ENCODE measurements around the gene ST3GAL3.
"Not testable (repeated sequence)": the region's sequence is repeated elsewhere in the genome, so short reads cannot be mapped to it uniquely, and the experiment has no call there.

ST3GAL3 gene

DNA sequence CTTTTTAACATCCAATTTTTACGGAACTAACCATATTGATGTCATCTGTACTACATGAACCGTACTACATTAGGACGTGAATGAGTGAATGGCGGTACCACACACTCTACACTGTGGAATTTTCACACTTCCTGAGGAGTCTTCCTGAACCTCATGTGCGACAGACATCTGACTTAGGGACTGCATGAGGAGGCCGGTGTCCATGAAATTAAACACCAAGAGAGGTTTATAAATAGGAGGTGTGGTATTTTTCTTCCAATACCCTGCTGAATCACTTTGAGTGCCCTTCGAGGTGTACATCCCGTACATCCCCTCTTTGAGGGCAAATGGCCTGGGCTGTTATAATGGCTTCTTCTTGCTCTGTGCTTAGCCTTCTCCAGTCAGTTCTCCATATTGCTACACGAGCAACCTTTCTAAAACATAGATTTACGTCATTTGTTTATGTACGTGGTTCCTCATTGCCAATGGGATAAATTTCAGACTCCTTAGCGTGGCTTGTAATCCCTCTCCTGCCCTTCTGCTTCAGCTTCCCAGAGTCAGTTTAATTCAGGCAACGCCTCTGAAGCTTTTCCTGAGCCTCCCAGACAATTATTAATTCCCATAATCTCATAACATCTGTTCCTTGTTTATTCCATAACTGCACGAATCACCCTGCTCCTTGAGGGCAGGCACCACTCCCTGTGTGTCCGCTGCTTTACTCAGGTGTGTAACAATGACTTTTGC lies 9.4 kb downstream of the ST3GAL3 start:
- Histone ChIP-seq H3K9me3 (ENCODE audit: control insufficient read depth, low read length) (no peaks in the 10 kb centered on the region), H3K36me3 (ENCODE audit: control insufficient read depth, insufficient read depth, low read length) (no peaks in the 10 kb centered on the region), H3K27ac (ENCODE audit: insufficient read depth, low read length, poor library complexity, severe bottlenecking) (no peak overlapping the region), H3K27me3 (replicated peaks; ENCODE audit: control insufficient read depth, insufficient read depth, low read length, poor library complexity, severe bottlenecking) (no peaks in the 10 kb centered on the region), H3K4me3 (ENCODE audit: insufficient read depth, low read depth, low read length, poor library complexity, severe bottlenecking) (no peak overlapping the region), H3K4me1 (ENCODE audit: control insufficient read depth, insufficient read depth, low read length, poor library complexity, severe bottlenecking) (no peaks in the 10 kb centered on the region)
- DNase-seq, result no peak

- H3K9me3 ChIP-seq (ENCODE audit: control insufficient read depth, low read length), result no peaks in the 10 kb centered on the region
These were observed 11.7 kb downstream of the ST3GAL3 start for GRCh38 chr1:43719063-43719462.

GRCh38 chr1:43719670-43720419 lies 12.5 kb downstream of the ST3GAL3 start:
- not testable (repeated sequence) for H3K4me1 ChIP-seq (ENCODE audit: control insufficient read depth, insufficient read depth, low read length, poor library complexity, severe bottlenecking); H3K27ac ChIP-seq (ENCODE audit: insufficient read depth, low read length, poor library complexity, severe bottlenecking); H3K27me3 ChIP-seq (replicated peaks; ENCODE audit: control insufficient read depth, insufficient read depth, low read length, poor library complexity, severe bottlenecking); H3K9me3 ChIP-seq (ENCODE audit: control insufficient read depth, low read length); H3K4me3 ChIP-seq (ENCODE audit: insufficient read depth, low read depth, low read length, poor library complexity, severe bottlenecking); H3K36me3 ChIP-seq (ENCODE audit: control insufficient read depth, insufficient read depth, low read length); DNase-seq

More at GRCh38 chr1:43719063-43719462, 11.7 kb downstream of the ST3GAL3 start:
- no peaks in the 10 kb centered on the region for H3K36me3 ChIP-seq (ENCODE audit: control insufficient read depth, insufficient read depth, low read length)
- H3K27ac ChIP-seq (ENCODE audit: insufficient read depth, low read length, poor library complexity, severe bottlenecking), result no peak overlapping the region
- no peak for DNase-seq
- no peak overlapping the region for H3K4me3 ChIP-seq (ENCODE audit: insufficient read depth, low read depth, low read length, poor library complexity, severe bottlenecking)
- H3K4me1 ChIP-seq (ENCODE audit: control insufficient read depth, insufficient read depth, low read length, poor library complexity, severe bottlenecking), result no peaks in the 10 kb centered on the region
- H3K27me3 ChIP-seq (replicated peaks; ENCODE audit: control insufficient read depth, insufficient read depth, low read length, poor library complexity, severe bottlenecking), result no peaks in the 10 kb centered on the region

DNA sequence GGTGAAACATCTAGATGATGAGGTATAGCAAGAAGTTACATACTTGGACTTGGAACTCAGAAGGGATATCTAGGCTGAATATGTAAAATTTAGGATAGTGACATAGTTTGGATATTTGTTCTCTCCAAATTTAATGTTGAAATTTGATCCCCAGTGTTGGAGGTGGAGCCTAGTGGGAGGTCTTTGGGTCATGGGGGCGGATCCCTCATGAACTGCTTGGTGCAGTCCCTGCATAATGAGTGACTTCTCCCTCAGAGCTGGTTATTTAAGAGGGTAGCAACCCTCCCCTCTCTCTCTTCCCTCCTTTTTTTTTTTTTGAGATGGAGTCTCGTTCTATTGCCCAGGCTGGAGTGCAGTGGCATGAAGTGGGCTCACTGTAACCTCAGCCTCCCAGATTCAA lies 15.5 kb downstream of the ST3GAL3 start:
- Histone ChIP-seq H3K4me1 (ENCODE audit: control insufficient read depth, insufficient read depth, low read length, poor library complexity, severe bottlenecking) (no peaks in the 10 kb centered on the region), H3K36me3 (ENCODE audit: control insufficient read depth, insufficient read depth, low read length) (no peaks in the 10 kb centered on the region), H3K27me3 (replicated peaks; ENCODE audit: control insufficient read depth, insufficient read depth, low read length, poor library complexity, severe bottlenecking) (no peaks in the 10 kb centered on the region), H3K4me3 (ENCODE audit: insufficient read depth, low read depth, low read length, poor library complexity, severe bottlenecking) (no peak overlapping the region), H3K9me3 (ENCODE audit: control insufficient read depth, low read length) (no peaks in the 10 kb centered on the region), H3K27ac (ENCODE audit: insufficient read depth, low read length, poor library complexity, severe bottlenecking) (no peak overlapping the region)
- no peak for DNase-seq

- Histone ChIP-seq H3K9me3 (ENCODE audit: control insufficient read depth, low read length) (no peaks in the 10 kb centered on the region), H3K4me3 (ENCODE audit: insufficient read depth, low read depth, low read length, poor library complexity, severe bottlenecking) (no peak overlapping the region), H3K36me3 (ENCODE audit: control insufficient read depth, insufficient read depth, low read length) (no peaks in the 10 kb centered on the region), H3K27ac (ENCODE audit: insufficient read depth, low read length, poor library complexity, severe bottlenecking) (no peak overlapping the region), H3K27me3 (replicated peaks; ENCODE audit: control insufficient read depth, insufficient read depth, low read length, poor library complexity, severe bottlenecking) (no peaks in the 10 kb centered on the region), H3K4me1 (ENCODE audit: control insufficient read depth, insufficient read depth, low read length, poor library complexity, severe bottlenecking) (no peaks in the 10 kb centered on the region)
- no peak for DNase-seq
These were observed 22.6 kb downstream of the ST3GAL3 start for GRCh38 chr1:43729816-43730463.

- H3K9me3 ChIP-seq (ENCODE audit: control insufficient read depth, low read length), result no peaks in the 10 kb centered on the region
- no peak overlapping the region for H3K27ac ChIP-seq (ENCODE audit: insufficient read depth, low read length, poor library complexity, severe bottlenecking)
- DNase-seq, result no peak
- H3K4me1 ChIP-seq (ENCODE audit: control insufficient read depth, insufficient read depth, low read length, poor library complexity, severe bottlenecking), result no peaks in the 10 kb centered on the region
- H3K36me3 ChIP-seq (ENCODE audit: control insufficient read depth, insufficient read depth, low read length), result peaks cover 4% of the 10 kb centered on the region
- no peaks in the 10 kb centered on the region for H3K27me3 ChIP-seq (replicated peaks; ENCODE audit: control insufficient read depth, insufficient read depth, low read length, poor library complexity, severe bottlenecking)
- no peak overlapping the region for H3K4me3 ChIP-seq (ENCODE audit: insufficient read depth, low read depth, low read length, poor library complexity, severe bottlenecking)
These were observed 24.7 kb downstream of the ST3GAL3 start for GRCh38 chr1:43731867-43732531.

- Histone ChIP-seq H3K4me3 (ENCODE audit: insufficient read depth, low read depth, low read length, poor library complexity, severe bottlenecking) (no peak overlapping the region), H3K27me3 (replicated peaks; ENCODE audit: control insufficient read depth, insufficient read depth, low read length, poor library complexity, severe bottlenecking) (no peaks in the 10 kb centered on the region), H3K9me3 (ENCODE audit: control insufficient read depth, low read length) (no peaks in the 10 kb centered on the region), H3K4me1 (ENCODE audit: control insufficient read depth, insufficient read depth, low read length, poor library complexity, severe bottlenecking) (no peaks in the 10 kb centered on the region), H3K27ac (ENCODE audit: insufficient read depth, low read length, poor library complexity, severe bottlenecking) (no peak overlapping the region), H3K36me3 (ENCODE audit: control insufficient read depth, insufficient read depth, low read length) (peaks cover 13% of the 10 kb centered on the region)
- no peak for DNase-seq
These were observed 29.5 kb downstream of the ST3GAL3 start for GRCh38 chr1:43736819-43737218.

DNA sequence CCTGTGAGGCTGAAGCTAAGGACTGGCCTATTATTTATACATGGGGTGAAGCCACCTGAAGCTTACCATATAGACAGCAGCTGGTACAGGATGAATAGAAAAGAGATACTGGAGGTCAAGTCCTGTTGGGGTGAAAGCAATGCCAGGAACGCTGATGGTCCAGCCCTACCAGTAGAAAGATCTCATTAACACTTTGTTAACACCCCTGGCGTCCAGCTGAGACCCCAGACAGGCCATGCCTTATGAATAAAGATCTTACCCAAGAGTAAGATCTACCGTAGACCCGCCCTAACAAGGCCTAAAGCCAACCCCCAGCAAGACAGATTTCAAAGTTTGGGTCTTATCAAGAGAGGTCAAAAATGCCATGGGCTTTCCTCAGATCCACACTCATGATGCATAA lies 34.7 kb downstream of the ST3GAL3 start:
- H3K4me1 ChIP-seq (ENCODE audit: control insufficient read depth, insufficient read depth, low read length, poor library complexity, severe bottlenecking), result no peaks in the 10 kb centered on the region
- H3K9me3 ChIP-seq (ENCODE audit: control insufficient read depth, low read length), result no peaks in the 10 kb centered on the region
- no peak overlapping the region for H3K27ac ChIP-seq (ENCODE audit: insufficient read depth, low read length, poor library complexity, severe bottlenecking)
- peaks cover 10% of the 10 kb centered on the region for H3K36me3 ChIP-seq (ENCODE audit: control insufficient read depth, insufficient read depth, low read length)
- H3K4me3 ChIP-seq (ENCODE audit: insufficient read depth, low read depth, low read length, poor library complexity, severe bottlenecking), result no peak overlapping the region
- DNase-seq, result no peak
- H3K27me3 ChIP-seq (replicated peaks; ENCODE audit: control insufficient read depth, insufficient read depth, low read length, poor library complexity, severe bottlenecking), result no peaks in the 10 kb centered on the region

DNA sequence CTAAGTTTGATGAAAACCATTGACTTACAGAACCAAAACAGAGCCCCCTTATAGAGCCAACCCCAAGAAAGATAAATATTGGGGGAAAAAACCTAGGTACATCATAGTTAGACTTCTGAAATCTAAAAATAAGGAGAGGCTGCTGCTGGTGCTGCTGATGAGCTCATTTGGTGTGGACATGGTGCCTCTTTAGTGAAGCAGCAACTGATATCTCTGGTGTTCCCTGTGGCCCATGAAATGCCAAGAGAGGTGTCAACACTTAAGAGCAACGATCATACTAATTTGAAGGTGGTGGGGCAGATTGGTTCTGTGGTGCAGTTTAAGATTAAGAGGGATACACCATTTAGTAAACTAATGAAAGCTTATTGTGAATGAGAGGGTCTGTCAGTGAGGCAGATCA lies 35.9 kb downstream of the ST3GAL3 start:
- no peak for DNase-seq
- Histone ChIP-seq H3K27me3 (replicated peaks; ENCODE audit: control insufficient read depth, insufficient read depth, low read length, poor library complexity, severe bottlenecking) (no peaks in the 10 kb centered on the region), H3K9me3 (ENCODE audit: control insufficient read depth, low read length) (no peaks in the 10 kb centered on the region), H3K27ac (ENCODE audit: insufficient read depth, low read length, poor library complexity, severe bottlenecking) (no peak overlapping the region), H3K4me3 (ENCODE audit: insufficient read depth, low read depth, low read length, poor library complexity, severe bottlenecking) (no peak overlapping the region), H3K36me3 (ENCODE audit: control insufficient read depth, insufficient read depth, low read length) (peaks cover 6% of the 10 kb centered on the region), H3K4me1 (ENCODE audit: control insufficient read depth, insufficient read depth, low read length, poor library complexity, severe bottlenecking) (no peaks in the 10 kb centered on the region)

Data from effector memory CD4-positive, alpha-beta T cell (primary cell).